Tibial artery (tissue), 4 donors: Measurements from ENCODE around the gene ATP1A1.

Source experiments
- DNase-seq, 2 donors: peaks; one replicate each; pipeline ENCODE4 v3.0.0-alpha.2; 2019
- H3K27ac ChIP-seq, 2 donors: fragments of 200-600 bp; sonication (generic) in 1 of 2; 1 replicate in 1 of 2; 2 replicates in 1 of 2; pipeline ENCODE4 v1.5.1; 2018 to 2019; ENCODE audit warnings: mild to moderate bottlenecking in 1 of 2
- H3K27me3 ChIP-seq, 2 donors: fragments of 200-600 bp; sonication (generic) in 1 of 2; one replicate each; pipeline versions ENCODE4 v1.5.1 to v1.6.0; 2016 to 2019
- H3K36me3 ChIP-seq, 3 donors: fragments of 200-600 bp; sonication (generic) in 2 of 3; one replicate each; pipeline ENCODE4 v1.5.1; 2016 to 2019; ENCODE audit warnings: mild to moderate bottlenecking in 2 of 3
- H3K4me1 ChIP-seq, 4 donors: fragments of 200-600 bp; sonication (generic) in 2 of 4; 1 replicate in 3 of 4; 2 replicates in 1 of 4; pipeline ENCODE4 v1.5.1; 2016 to 2019
- H3K4me3 ChIP-seq, 2 donors: fragments of 200-600 bp; sonication (generic) in 1 of 2; 1 replicate in 1 of 2; 2 replicates in 1 of 2; pipeline ENCODE4 v1.5.1; 2018 to 2019; ENCODE audit warnings: mild to moderate bottlenecking in 2 of 2
- H3K9me3 ChIP-seq, 3 donors: fragments of 200-600 bp; sonication (generic) in 1 of 3; one replicate each; pipeline ENCODE4 v1.5.1; 2016 to 2019
- CTCF ChIP-seq, 2 experiments: fragments of 200-600 bp in 1 of 2; fragments of 450-650 bp in 1 of 2; IDR thresholded peaks; one replicate each; pipeline ENCODE4 v1.5.1; 2017 to 2019; ENCODE audit warnings: antibody characterized with exemption in 2 of 2, mild to moderate bottlenecking in 1 of 2, moderate library complexity in 1 of 2
- intact Hi-C: fragments of 100-400 bp; cut with DNase I; formaldehyde crosslinking; loops from one replicate; pipeline ENCODE4 v1.15.0; 2023; ENCODE audit warnings: low total_unique reads

The ATP1A1 gene

GRCh38 chr1:116337398-116337797 lies 35.6 kb upstream of the ATP1A1 start:
- Histone ChIP-seq H3K4me3 (no peak overlapping the region), H3K36me3 (no peaks in the 10 kb centered on the region), H3K9me3 (no peaks in the 10 kb centered on the region), H3K27me3 (no peaks in the 10 kb centered on the region), H3K27ac (no peak overlapping the region), H3K4me1 (no peaks in the 10 kb centered on the region)
- DNase-seq: no peak
- no peak for TF ChIP-seq CTCF (IDR thresholded peaks at IDR 0.05)
- intact Hi-C loops: no loop called here

GRCh38 chr1:116338400-116338799 lies 34.6 kb upstream of the ATP1A1 start:
- intact Hi-C loops: no loop called here
- no peak for TF ChIP-seq CTCF (IDR thresholded peaks at IDR 0.05)
- Histone ChIP-seq H3K4me1 (no peaks in the 10 kb centered on the region), H3K9me3 (no peaks in the 10 kb centered on the region), H3K27ac (no peak overlapping the region), H3K36me3 (no peaks in the 10 kb centered on the region), H3K27me3 (no peaks in the 10 kb centered on the region), H3K4me3 (no peak overlapping the region)
- no peak for DNase-seq

- Histone ChIP-seq H3K4me1 (no peaks in the 10 kb centered on the region), H3K36me3 (no peaks in the 10 kb centered on the region), H3K9me3 (no peaks in the 10 kb centered on the region), H3K4me3 (no peak overlapping the region), H3K27me3 (no peaks in the 10 kb centered on the region), H3K27ac (no peak overlapping the region)
- DNase-seq: no peak
- intact Hi-C loops: no loop called here
- no peak for TF ChIP-seq CTCF (IDR thresholded peaks at IDR 0.05)
These were observed 32.4 kb upstream of the ATP1A1 start for GRCh38 chr1:116340506-116341231.

GRCh38 chr1:116343019-116343418 lies 30.0 kb upstream of the ATP1A1 start:
- no peak overlapping the region for H3K4me3 ChIP-seq
- no peak for DNase-seq
- no peak overlapping the region for H3K27ac ChIP-seq
- TF ChIP-seq CTCF (IDR thresholded peaks at IDR 0.05): no peak
- H3K36me3 ChIP-seq: no peaks in the 10 kb centered on the region
- no peaks in the 10 kb centered on the region for H3K4me1 ChIP-seq
- H3K9me3 ChIP-seq: no peaks in the 10 kb centered on the region
- intact Hi-C loops: no loop called here
- no peaks in the 10 kb centered on the region for H3K27me3 ChIP-seq

- H3K36me3 ChIP-seq: no peaks in the 10 kb centered on the region
- H3K9me3 ChIP-seq: no peaks in the 10 kb centered on the region
- no peaks in the 10 kb centered on the region for H3K27me3 ChIP-seq
- no peak overlapping the region for H3K27ac ChIP-seq
- no peak overlapping the region for H3K4me3 ChIP-seq
- intact Hi-C loops: no loop called here
- no peak for TF ChIP-seq CTCF (IDR thresholded peaks at IDR 0.05)
- DNase-seq: no peak
- H3K4me1 ChIP-seq: no peaks in the 10 kb centered on the region
These were observed 28.0 kb upstream of the ATP1A1 start for GRCh38 chr1:116345011-116345410.

- no peak for DNase-seq
- H3K9me3 ChIP-seq: no peaks in the 10 kb centered on the region
- no peak overlapping the region for H3K27ac ChIP-seq
- TF ChIP-seq CTCF (IDR thresholded peaks at IDR 0.05): no peak
- no peaks in the 10 kb centered on the region for H3K4me1 ChIP-seq
- no peaks in the 10 kb centered on the region for H3K27me3 ChIP-seq
- no peaks in the 10 kb centered on the region for H3K36me3 ChIP-seq
- intact Hi-C loops: no loop called here
- H3K4me3 ChIP-seq: no peak overlapping the region
These were observed 27.2 kb upstream of the ATP1A1 start for GRCh38 chr1:116345843-116346242.
